NOMO-1 (cell line): Measurements from ENCODE around the gene WSB1.
A peak's percentile ranks its signal among the peaks of the same experiment; 100 is the strongest.

Experiments
- DNase-seq, 2 experiments: peaks; one replicate each; lab custom pipeline; 2025; ENCODE audit not compliant: unreplicated experiment in 2 of 2; lab: John Stamatoyannopoulos, UW

WSB1 gene

DNA sequence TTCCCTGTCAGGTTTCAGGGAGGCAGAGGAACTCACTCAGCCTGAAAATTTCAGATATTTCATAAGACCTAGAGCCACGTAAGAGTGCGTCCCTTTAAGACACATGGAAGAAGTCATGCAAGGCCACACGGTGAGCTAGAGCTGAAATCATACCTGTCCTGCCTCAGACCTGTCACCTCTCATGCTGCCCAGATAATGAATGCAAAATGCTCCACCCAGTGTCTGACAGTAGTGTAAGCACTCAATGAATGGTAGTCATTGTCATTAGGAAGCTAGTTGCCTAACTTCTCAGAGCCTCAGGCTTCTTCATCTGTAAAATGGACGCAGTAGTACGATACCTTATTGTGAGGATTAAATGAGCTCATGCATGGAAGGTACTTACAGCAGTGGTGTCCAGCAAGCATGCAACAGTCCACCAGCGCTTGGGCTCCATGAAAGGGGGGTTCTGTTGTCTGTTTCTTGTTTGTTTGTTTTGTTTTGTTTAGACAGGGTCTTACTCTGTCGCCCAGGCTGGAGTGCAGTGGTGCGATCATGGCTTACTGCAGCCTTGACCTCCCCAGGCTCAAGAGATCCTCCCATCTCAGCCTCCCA is 60.7 kb downstream of the WSB1 start:
- peak in 1 of 2 experiments; percentile 29 for DNase-seq

DNA sequence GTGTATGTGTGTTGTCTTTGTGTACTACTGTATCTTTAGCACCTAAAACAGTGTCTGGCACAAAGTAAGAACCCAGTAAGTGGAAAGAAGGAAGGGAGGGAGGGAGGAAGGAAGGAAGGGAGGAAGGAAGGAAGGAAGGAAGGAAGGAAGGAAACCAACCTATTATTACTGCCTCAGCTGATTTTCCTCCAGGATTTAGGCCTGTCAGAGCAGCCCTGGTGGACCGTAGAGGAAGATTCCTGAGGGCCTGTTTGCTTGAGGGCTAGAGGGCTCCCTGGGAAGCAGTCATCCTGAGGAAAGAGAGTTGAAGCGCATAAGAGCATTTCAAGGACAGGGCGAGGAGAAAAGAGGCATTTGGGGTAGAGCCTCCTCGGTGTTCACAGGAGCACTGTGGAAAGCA is 61.5 kb downstream of the WSB1 start:
- no peak for DNase-seq

DNA sequence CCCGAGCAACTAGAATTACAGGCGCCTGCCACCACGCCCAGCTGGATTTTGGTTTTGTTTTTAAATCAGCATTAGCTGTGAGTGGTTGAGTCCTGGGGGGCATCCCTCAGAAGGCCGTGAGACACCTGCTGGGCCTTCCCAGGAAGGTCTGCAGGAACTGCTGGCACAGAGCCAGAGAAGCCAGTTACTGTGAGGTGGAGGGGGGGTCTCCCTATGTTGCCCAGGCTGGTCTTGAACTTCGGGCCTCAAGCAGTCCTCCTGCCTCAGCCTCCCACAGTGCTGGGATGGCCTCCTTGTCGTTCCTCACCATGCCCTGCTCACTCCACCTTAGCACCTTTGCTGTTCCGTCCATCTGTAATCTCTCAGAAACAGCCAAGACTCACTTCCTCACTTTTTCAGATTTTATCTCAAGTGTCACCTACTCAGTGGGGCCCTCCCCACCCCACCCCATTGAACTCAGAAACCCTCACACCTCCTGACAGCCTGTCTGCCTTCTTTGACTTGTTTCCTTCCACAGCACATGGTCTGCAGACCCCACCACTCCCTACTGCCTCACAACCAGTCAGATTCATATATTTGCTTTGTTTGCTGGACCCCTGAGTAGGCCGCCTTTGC is 62.3 kb downstream of the WSB1 start:
- no peak for DNase-seq

GRCh38 chr17:27357236-27357635 is 63.3 kb downstream of the WSB1 start:
- no peak for DNase-seq

DNA sequence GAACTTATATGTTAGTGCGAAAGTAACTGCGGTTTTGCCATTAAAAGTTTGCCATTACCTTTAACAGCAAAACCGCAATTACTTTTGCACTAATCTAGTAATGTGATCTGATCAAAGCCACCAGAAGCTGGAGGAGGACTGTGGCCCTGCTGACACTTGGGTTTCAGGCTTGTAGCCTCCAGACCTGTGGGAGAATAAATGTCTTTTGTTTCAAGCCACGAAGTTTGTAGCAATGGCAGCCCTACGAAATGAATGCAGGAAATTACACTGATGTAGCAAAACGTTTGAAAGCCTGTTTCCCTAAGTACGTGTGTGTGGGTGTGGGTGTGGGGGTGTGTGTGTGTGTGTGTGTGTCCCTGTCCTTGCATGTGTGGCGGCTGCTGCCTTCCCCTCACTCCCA is 66.6 kb downstream of the WSB1 start:
- DNase-seq = no peak

GRCh38 chr17:27361695-27362094 is 67.8 kb downstream of the WSB1 start:
- no peak for DNase-seq

DNA sequence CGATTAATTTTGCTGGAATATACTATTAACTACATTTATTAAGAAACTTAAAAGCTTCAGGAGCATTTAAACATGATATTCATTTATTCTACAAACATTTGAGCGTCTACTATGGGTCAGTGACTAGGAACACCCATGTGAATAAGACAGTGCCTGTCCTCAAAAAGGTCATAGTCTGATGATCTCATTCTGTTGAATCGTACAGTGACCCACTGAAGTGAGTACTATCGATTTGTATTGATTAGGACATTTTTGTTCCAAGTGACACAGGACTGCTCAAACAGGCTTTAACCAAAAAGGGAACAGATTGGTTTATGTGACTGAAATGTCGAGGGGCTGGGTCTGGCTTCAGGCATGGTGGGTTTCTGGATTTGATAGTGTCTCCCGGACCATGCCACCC is 68.6 kb downstream of the WSB1 start:
- no peak for DNase-seq

DNA sequence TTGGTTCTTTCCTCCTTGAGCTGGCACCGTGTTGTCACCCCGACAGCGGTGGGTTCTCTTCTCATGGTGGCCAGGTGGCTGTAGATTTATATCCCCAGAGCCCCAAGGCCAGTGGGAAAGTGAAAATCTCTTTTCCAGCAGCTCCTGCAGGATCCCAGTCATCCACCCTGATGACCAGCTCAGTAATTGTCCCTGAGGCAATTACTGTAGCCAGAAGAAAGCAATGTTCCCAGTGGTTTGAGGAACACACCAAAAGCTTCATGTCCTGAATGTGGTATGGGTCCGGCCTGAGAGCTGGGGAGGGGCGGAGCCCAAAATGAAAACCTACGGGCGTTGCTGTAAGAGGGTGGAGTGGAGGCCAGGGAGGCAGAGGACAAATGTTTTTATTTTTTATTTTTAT is 69.0 kb downstream of the WSB1 start:
- DNase-seq = no peak

- DNase-seq = no peak
These were observed 69.4 kb downstream of the WSB1 start for GRCh38 chr17:27363326-27363725.
